ENCODE measurements around the gene KBTBD4.
A peak's percentile ranks its signal among the peaks of the same experiment; 100 is the strongest.

The KBTBD4 gene

GRCh38 chr11:47524291-47524874 is 54.4 kb downstream of the KBTBD4 start:
- no peak overlapping the region for H3K4me3 ChIP-seq (ENCODE audit: low read length)
- no peak for DNase-seq (ENCODE audit: low read depth)
- TF ChIP-seq, protein P1, sequence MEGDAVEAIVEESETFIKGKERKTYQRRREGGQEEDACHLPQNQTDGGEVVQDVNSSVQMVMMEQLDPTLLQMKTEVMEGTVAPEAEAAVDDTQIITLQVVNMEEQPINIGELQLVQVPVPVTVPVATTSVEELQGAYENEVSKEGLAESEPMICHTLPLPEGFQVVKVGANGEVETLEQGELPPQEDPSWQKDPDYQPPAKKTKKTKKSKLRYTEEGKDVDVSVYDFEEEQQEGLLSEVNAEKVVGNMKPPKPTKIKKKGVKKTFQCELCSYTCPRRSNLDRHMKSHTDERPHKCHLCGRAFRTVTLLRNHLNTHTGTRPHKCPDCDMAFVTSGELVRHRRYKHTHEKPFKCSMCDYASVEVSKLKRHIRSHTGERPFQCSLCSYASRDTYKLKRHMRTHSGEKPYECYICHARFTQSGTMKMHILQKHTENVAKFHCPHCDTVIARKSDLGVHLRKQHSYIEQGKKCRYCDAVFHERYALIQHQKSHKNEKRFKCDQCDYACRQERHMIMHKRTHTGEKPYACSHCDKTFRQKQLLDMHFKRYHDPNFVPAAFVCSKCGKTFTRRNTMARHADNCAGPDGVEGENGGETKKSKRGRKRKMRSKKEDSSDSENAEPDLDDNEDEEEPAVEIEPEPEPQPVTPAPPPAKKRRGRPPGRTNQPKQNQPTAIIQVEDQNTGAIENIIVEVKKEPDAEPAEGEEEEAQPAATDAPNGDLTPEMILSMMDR (conservative IDR thresholded peaks at IDR 0.05; ENCODE audit: low read depth, low read length), result no peak

DNA sequence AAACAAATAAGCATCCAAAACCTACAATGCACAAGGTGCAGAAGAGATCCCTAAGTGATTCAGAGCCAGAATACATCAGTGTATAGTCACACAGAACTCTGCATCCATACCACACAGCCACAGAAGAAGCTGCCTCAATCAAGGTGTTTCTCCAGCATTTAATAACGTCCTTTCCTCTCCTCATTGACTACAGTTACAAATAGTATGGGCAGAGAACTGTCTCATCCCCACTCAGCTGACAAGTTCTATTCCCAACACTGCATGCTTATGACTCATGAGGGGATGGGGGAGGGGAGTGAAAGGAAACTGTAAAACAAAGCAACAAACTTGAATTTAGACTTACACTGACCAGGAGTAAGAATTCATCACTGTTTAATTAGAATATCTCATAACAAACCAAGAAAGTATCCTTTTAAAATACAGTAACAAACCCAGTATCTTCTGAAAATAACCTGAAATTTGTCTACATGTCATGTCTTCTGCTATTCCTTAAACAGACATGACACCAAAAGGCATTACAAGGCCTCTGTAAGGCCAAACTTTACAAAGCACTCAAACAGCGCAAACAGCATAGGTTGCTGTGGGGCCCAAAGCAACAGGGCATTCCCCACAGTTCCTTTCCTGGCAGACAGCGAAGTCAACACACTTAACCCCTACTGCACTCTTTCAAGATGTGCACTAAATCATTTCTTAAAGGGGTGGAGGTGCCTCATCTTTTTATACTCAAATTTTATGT is 55.1 kb downstream of the KBTBD4 start:
- TF ChIP-seq, protein P1 (conservative IDR thresholded peaks at IDR 0.05; ENCODE audit: low read depth, low read length), result no peak
- peak overlapping the region; percentile 15 for H3K4me3 ChIP-seq (ENCODE audit: low read length)
- DNase-seq (ENCODE audit: low read depth), result peak; percentile 54
